ENCODE measurements around the gene ADK.

DNA sequence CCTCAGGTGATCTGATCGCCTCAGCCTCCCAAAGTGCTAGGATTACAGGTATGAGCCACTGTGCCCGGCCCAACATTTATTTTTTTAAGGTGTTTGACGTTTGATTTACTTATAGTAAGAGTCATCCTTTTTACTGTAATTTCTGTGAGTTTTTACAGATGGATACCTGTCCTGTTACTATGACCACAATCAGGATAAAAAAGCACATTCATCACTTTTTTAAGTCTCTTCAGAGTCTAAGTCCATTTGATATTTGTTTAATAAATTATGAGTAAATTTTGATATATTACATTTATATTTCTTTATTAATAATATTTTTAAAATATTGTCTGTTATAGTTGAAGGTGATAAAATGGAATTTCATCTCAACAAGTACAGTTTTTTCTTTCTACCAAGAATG, 374.9 kb downstream of the ADK start:
- TF ChIP-seq EZH2 (IDR thresholded peaks at IDR 0.05; ENCODE audit: low read depth, unreplicated experiment) (no peak), POLR2AphosphoS5 (IDR thresholded peaks at IDR 0.05; ENCODE audit: low read depth) (no peak), ZNF114 (CRISPR knock-in tag; IDR thresholded peaks at IDR 0.05) (no peak), EZH2phosphoT487 (IDR thresholded peaks at IDR 0.05; ENCODE audit: unreplicated experiment) (no peak)
- TF ChIP-seq, protein P1, sequence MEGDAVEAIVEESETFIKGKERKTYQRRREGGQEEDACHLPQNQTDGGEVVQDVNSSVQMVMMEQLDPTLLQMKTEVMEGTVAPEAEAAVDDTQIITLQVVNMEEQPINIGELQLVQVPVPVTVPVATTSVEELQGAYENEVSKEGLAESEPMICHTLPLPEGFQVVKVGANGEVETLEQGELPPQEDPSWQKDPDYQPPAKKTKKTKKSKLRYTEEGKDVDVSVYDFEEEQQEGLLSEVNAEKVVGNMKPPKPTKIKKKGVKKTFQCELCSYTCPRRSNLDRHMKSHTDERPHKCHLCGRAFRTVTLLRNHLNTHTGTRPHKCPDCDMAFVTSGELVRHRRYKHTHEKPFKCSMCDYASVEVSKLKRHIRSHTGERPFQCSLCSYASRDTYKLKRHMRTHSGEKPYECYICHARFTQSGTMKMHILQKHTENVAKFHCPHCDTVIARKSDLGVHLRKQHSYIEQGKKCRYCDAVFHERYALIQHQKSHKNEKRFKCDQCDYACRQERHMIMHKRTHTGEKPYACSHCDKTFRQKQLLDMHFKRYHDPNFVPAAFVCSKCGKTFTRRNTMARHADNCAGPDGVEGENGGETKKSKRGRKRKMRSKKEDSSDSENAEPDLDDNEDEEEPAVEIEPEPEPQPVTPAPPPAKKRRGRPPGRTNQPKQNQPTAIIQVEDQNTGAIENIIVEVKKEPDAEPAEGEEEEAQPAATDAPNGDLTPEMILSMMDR (conservative IDR thresholded peaks at IDR 0.05; ENCODE audit: low read depth in 2 of 2): no peak
